ENCODE measurements around the gene DCAF8. TPM values are rescaled to one million over a fixed set of nuclear protein-coding genes. Genes with fewer than 3 reads are reported as not detected.

The DCAF8 gene
- total and polyA plus RNA-seq, 2 experiments from 2014 or later: 55.0 to 104 TPM

DNA sequence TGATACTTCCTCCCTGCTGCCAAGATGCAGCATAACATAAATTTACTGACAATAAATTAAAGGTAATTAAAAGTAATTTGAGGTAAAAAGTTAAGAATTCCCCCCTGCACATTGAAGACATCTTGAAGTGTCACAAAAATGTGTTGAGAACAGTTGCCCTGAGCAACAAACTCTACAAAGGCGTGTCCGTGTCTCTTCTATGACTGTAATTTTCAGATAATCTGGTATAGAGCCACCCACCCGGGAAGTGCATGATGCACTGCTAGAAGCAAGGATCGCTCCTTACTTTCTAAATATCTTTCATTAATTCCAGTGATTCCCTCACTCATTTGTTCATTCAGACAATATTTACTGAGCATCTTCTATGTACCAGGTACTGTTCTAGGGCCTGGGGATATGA lies 83.0 kb downstream of the DCAF8 start:
- Histone ChIP-seq H4K20me1 (replicated peaks; ENCODE audit: insufficient read depth) (no peaks in the 10 kb centered on the region), H3K4me3 (no peak overlapping the region), H3K27me3 (ENCODE audit: insufficient read depth) (no peaks in the 10 kb centered on the region), H3F3A (replicated peaks; ENCODE audit: low read depth) (no peaks in the 10 kb centered on the region), H3K4me1 (ENCODE audit: insufficient read depth) (peaks cover 12% of the 10 kb centered on the region; the same call in 1 of the 2 replicates), H2AFZ (peak overlapping the region; percentile 69; the same call in 1 of the 2 replicates), H3K4me2 (no peak overlapping the region), H3K79me2 (replicated peaks; ENCODE audit: insufficient read depth) (no peaks in the 10 kb centered on the region), H3K27ac (ENCODE audit: low read depth) (no peak overlapping the region), H3K36me3 (ENCODE audit: insufficient read depth) (no peaks in the 10 kb centered on the region), H3K9me2 (ENCODE audit: insufficient read depth) (no peaks in the 10 kb centered on the region; the same call in 1 of the 2 replicates)
- H3K9me3 Mint-ChIP-seq: no peaks in the 10 kb centered on the region; the same call in 2 of the 3 replicates
- no peak for DNase-seq (ENCODE audit: low spot score)
- H3K27ac Mint-ChIP-seq: no peak overlapping the region
- TF ChIP-seq, protein P1, sequence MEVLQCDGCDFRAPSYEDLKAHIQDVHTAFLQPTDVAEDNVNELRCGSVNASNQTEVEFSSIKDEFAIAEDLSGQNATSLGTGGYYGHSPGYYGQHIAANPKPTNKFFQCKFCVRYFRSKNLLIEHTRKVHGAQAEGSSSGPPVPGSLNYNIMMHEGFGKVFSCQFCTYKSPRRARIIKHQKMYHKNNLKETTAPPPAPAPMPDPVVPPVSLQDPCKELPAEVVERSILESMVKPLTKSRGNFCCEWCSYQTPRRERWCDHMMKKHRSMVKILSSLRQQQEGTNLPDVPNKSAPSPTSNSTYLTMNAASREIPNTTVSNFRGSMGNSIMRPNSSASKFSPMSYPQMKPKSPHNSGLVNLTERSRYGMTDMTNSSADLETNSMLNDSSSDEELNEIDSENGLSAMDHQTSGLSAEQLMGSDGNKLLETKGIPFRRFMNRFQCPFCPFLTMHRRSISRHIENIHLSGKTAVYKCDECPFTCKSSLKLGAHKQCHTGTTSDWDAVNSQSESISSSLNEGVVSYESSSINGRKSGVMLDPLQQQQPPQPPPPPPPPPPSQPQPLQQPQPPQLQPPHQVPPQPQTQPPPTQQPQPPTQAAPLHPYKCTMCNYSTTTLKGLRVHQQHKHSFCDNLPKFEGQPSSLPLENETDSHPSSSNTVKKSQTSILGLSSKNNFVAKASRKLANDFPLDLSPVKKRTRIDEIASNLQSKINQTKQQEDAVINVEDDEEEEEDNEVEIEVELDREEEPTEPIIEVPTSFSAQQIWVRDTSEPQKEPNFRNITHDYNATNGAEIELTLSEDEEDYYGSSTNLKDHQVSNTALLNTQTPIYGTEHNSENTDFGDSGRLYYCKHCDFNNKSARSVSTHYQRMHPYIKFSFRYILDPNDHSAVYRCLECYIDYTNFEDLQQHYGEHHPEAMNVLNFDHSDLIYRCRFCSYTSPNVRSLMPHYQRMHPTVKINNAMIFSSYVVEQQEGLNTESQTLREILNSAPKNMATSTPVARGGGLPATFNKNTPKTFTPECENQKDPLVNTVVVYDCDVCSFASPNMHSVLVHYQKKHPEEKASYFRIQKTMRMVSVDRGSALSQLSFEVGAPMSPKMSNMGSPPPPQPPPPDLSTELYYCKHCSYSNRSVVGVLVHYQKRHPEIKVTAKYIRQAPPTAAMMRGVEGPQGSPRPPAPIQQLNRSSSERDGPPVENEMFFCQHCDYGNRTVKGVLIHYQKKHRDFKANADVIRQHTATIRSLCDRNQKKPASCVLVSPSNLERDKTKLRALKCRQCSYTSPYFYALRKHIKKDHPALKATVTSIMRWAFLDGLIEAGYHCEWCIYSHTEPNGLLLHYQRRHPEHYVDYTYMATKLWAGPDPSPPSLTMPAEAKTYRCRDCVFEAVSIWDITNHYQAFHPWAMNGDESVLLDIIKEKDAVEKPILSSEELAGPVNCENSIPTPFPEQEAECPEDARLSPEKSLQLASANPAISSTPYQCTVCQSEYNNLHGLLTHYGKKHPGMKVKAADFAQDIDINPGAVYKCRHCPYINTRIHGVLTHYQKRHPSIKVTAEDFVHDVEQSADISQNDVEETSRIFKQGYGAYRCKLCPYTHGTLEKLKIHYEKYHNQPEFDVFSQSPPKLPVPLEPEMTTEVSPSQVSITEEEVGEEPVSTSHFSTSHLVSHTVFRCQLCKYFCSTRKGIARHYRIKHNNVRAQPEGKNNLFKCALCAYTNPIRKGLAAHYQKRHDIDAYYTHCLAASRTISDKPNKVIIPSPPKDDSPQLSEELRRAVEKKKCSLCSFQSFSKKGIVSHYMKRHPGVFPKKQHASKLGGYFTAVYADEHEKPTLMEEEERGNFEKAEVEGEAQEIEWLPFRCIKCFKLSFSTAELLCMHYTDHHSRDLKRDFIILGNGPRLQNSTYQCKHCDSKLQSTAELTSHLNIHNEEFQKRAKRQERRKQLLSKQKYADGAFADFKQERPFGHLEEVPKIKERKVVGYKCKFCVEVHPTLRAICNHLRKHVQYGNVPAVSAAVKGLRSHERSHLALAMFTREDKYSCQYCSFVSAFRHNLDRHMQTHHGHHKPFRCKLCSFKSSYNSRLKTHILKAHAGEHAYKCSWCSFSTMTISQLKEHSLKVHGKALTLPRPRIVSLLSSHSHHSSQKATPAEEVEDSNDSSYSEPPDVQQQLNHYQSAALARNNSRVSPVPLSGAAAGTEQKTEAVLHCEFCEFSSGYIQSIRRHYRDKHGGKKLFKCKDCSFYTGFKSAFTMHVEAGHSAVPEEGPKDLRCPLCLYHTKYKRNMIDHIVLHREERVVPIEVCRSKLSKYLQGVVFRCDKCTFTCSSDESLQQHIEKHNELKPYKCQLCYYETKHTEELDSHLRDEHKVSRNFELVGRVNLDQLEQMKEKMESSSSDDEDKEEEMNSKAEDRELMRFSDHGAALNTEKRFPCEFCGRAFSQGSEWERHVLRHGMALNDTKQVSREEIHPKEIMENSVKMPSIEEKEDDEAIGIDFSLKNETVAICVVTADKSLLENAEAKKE (CRISPR knock-in tag; IDR thresholded peaks at IDR 0.05): no peak
- TF ChIP-seq EZH2phosphoT487 (IDR thresholded peaks at IDR 0.05; ENCODE audit: unreplicated experiment) (no peak), ZNF114 (CRISPR knock-in tag; IDR thresholded peaks at IDR 0.05) (no peak)
- TF ChIP-seq, protein P2, sequence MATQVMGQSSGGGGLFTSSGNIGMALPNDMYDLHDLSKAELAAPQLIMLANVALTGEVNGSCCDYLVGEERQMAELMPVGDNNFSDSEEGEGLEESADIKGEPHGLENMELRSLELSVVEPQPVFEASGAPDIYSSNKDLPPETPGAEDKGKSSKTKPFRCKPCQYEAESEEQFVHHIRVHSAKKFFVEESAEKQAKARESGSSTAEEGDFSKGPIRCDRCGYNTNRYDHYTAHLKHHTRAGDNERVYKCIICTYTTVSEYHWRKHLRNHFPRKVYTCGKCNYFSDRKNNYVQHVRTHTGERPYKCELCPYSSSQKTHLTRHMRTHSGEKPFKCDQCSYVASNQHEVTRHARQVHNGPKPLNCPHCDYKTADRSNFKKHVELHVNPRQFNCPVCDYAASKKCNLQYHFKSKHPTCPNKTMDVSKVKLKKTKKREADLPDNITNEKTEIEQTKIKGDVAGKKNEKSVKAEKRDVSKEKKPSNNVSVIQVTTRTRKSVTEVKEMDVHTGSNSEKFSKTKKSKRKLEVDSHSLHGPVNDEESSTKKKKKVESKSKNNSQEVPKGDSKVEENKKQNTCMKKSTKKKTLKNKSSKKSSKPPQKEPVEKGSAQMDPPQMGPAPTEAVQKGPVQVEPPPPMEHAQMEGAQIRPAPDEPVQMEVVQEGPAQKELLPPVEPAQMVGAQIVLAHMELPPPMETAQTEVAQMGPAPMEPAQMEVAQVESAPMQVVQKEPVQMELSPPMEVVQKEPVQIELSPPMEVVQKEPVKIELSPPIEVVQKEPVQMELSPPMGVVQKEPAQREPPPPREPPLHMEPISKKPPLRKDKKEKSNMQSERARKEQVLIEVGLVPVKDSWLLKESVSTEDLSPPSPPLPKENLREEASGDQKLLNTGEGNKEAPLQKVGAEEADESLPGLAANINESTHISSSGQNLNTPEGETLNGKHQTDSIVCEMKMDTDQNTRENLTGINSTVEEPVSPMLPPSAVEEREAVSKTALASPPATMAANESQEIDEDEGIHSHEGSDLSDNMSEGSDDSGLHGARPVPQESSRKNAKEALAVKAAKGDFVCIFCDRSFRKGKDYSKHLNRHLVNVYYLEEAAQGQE (IDR thresholded peaks at IDR 0.05; ENCODE audit: unreplicated experiment): no peak
- ATAC-seq: no peak
- no peaks in the 10 kb centered on the region; the same call in 2 of the 3 replicates for H3K36me3 Mint-ChIP-seq (ENCODE audit: low read depth)
- peaks cover 7% of the 10 kb centered on the region for H3K27me3 Mint-ChIP-seq (ENCODE audit: insufficient read depth, low read depth, poor library complexity)
- H3K4me1 Mint-ChIP-seq: peaks cover 13% of the 10 kb centered on the region
- no peak overlapping the region for H3K4me3 Mint-ChIP-seq

Measured in GM23338 (cell line).